Left kidney (tissue), 8 donors: ENCODE data around the gene DICER1. TPM values are rescaled to one million over a fixed set of nuclear protein-coding genes. Genes with fewer than 3 reads are reported as not detected.
A peak's percentile ranks its signal among the peaks of the same experiment; 100 is the strongest.
"Not testable (repeated sequence)": the region's sequence is repeated elsewhere in the genome, so short reads cannot be mapped to it uniquely, and the experiment has no call there.

Source experiments
- DNase-seq: peaks from one replicate; pipeline ENCODE4 v3.0.0-alpha.2; 2013
- long read RNA-seq, 8 donors: transcript quantifications; one replicate each; lab custom pipeline, GENCODE V29; 2026
- polyA plus RNA-seq: library from polyadenylated mRNA; unstranded; fragments of 120-200 nt; gene quantifications from one replicate; pipeline ENCODE4 v1.2.1, GENCODE V29; 2013; ENCODE audit not compliant: insufficient read length

The DICER1 gene
- polyA plus RNA-seq, result 75.4 TPM
- long read RNA-seq, donor 1, full-length matches to known transcripts, result 4 of 35 reads
- long read RNA-seq, donor 1, partial matches to known transcripts, result 26 of 35 reads
- long read RNA-seq, donor 1, other reads (novel, unspliced or antisense), result 5 of 35 reads
- long read RNA-seq, donor 2, partial matches to known transcripts, result 25 of 26 reads
- long read RNA-seq, donor 2, other reads (novel, unspliced or antisense), result 0 of 26 reads
- long read RNA-seq, donor 3, partial matches to known transcripts, result 10 of 11 reads
- long read RNA-seq, donor 3, other reads (novel, unspliced or antisense), result 0 of 11 reads
- long read RNA-seq, donor 4, partial matches to known transcripts, result 0 of 2 reads
- long read RNA-seq, donor 4, other reads (novel, unspliced or antisense), result 0 of 2 reads
- long read RNA-seq, donor 5, full-length matches to known transcripts, result 1 of 28 reads
- long read RNA-seq, donor 5, partial matches to known transcripts, result 27 of 28 reads
- long read RNA-seq, donor 5, other reads (novel, unspliced or antisense), result 0 of 28 reads
- long read RNA-seq, donor 6, result 0 reads
- long read RNA-seq, donor 7, partial matches to known transcripts, result 0 of 2 reads
- long read RNA-seq, donor 7, other reads (novel, unspliced or antisense), result 0 of 2 reads
- long read RNA-seq, donor 8, partial matches to known transcripts, result 0 of 1 reads
- long read RNA-seq, donor 8, other reads (novel, unspliced or antisense), result 0 of 1 reads

GRCh38 chr14:95157327-95158189 lies at the start of gene DICER1:
Gene DICER1 (minus strand): TSS chr14:95157529. CDS start chr14:95133458, 24,071 bp downstream.
- peak; percentile 96 for DNase-seq

GRCh38 chr14:95206534-95206933 lies 49.2 kb upstream of the DICER1 start:
- DNase-seq, result no peak

- DNase-seq, result no peak
These were observed 47.4 kb upstream of the DICER1 start for GRCh38 chr14:95204705-95205104.

GRCh38 chr14:95201745-95202144 lies 44.4 kb upstream of the DICER1 start:
- not testable (repeated sequence) for DNase-seq

- no peak for DNase-seq
These were observed 43.1 kb upstream of the DICER1 start for GRCh38 chr14:95200404-95200803.

GRCh38 chr14:95199298-95199983 lies 42.1 kb upstream of the DICER1 start:
- no peak for DNase-seq

GRCh38 chr14:95198320-95198719 lies 41.0 kb upstream of the DICER1 start:
- no peak for DNase-seq

GRCh38 chr14:95197551-95197950 lies 40.2 kb upstream of the DICER1 start:
- no peak for DNase-seq

GRCh38 chr14:95196826-95197545 lies 39.7 kb upstream of the DICER1 start:
- no peak for DNase-seq

- DNase-seq, result no peak
These were observed 38.9 kb upstream of the DICER1 start for GRCh38 chr14:95196268-95196667.

- no peak for DNase-seq
These were observed 37.7 kb upstream of the DICER1 start for GRCh38 chr14:95195031-95195430.

GRCh38 chr14:95193081-95193480 lies 35.8 kb upstream of the DICER1 start:
- no peak for DNase-seq

- DNase-seq, result no peak
These were observed 35.0 kb upstream of the DICER1 start for GRCh38 chr14:95192311-95192710.

GRCh38 chr14:95191445-95192199 lies 34.3 kb upstream of the DICER1 start:
- no peak for DNase-seq

GRCh38 chr14:95190857-95191256 lies 33.5 kb upstream of the DICER1 start:
- DNase-seq, result no peak

- no peak for DNase-seq
These were observed 33.1 kb upstream of the DICER1 start for GRCh38 chr14:95190346-95190840.

- DNase-seq, result no peak
These were observed 32.2 kb upstream of the DICER1 start for GRCh38 chr14:95189367-95190132.

GRCh38 chr14:95188380-95188779 lies 31.1 kb upstream of the DICER1 start:
- DNase-seq, result no peak

- DNase-seq, result no peak
These were observed 28.6 kb upstream of the DICER1 start for GRCh38 chr14:95185767-95186392.
